H1 (cell line): ENCODE data around the gene POLN. TPM values are rescaled to one million over a fixed set of nuclear protein-coding genes. Genes with fewer than 3 reads are reported as not detected.

Experiments used
- ASH2L ChIP-seq: fragments of 200-600, 300-600 bp; sonication (generic); IDR thresholded peaks from one replicate; pipeline ENCODE4 v1.7.1; 2017; ENCODE audit warnings: low read length
- CBX5 ChIP-seq: fragments of 300-800, 300-1000 bp; sonication (generic); IDR thresholded peaks from 2 replicates; pipeline ENCODE4 v1.7.1; 2016; ENCODE audit warnings: antibody characterized with exemption, low read length, low read depth
- CBX8 ChIP-seq: fragments of 300-800, 300-1000 bp; sonication (generic); IDR thresholded peaks from 2 replicates; pipeline ENCODE4 v1.7.1; 2016; ENCODE audit warnings: low read depth, low read length, borderline replicate concordance
- EZH2 ChIP-seq: fragments of 200-600 bp; sonication (generic); IDR thresholded peaks from 2 replicates; pipeline ENCODE4 v1.7.1; 2012; ENCODE audit warnings: low read depth, mild to moderate bottlenecking, moderate library complexity, low read length, inconsistent platforms; ENCODE audit not compliant: severe bottlenecking
- HDAC2 ChIP-seq, 2 experiments: fragments of 300-600 bp in 1 of 2; sonication (generic) in 1 of 2; IDR thresholded peaks; 2 replicates each; pipeline ENCODE4 v1.6.1; 2011 to 2012; ENCODE audit warnings: low read depth in 2 of 2, low read length in 2 of 2, mild to moderate bottlenecking in 2 of 2, moderate library complexity in 2 of 2, borderline replicate concordance in 1 of 2, inconsistent platforms in 1 of 2
- KDM4A ChIP-seq: IDR thresholded peaks from one replicate; pipeline ENCODE4 v1.7.1; 2012; ENCODE audit warnings: low read depth, mild to moderate bottlenecking, moderate library complexity, low read length, inconsistent platforms; ENCODE audit not compliant: severe bottlenecking
- NRF1 ChIP-seq: IDR thresholded peaks from 2 replicates; pipeline ENCODE4 v1.6.1; 2011; ENCODE audit warnings: mild to moderate bottlenecking, low read depth, low read length, improper control_type of control experiment
- PHF8 ChIP-seq: fragments of 200-600 bp; sonication (generic); conservative IDR thresholded peaks from 2 replicates; pipeline ENCODE4 v1.7.1; 2012; ENCODE audit warnings: low read depth, mild to moderate bottlenecking, inconsistent platforms, low read length, moderate library complexity
- POU5F1 ChIP-seq: IDR thresholded peaks from 2 replicates; pipeline ENCODE4 v1.6.1; 2011; ENCODE audit warnings: low read depth, mild to moderate bottlenecking, low read length, moderate library complexity
- RFX5 ChIP-seq: IDR thresholded peaks from 2 replicates; pipeline ENCODE4 v1.6.1; 2011; ENCODE audit warnings: low read depth, low read length, improper control_type of control experiment, borderline replicate concordance
- TAF1 ChIP-seq: IDR thresholded peaks from 2 replicates; pipeline ENCODE4 v1.6.1; 2011; ENCODE audit warnings: mild to moderate bottlenecking, low read depth, low read length
- TEAD4 ChIP-seq: IDR thresholded peaks from 2 replicates; pipeline ENCODE4 v1.6.1; 2012; ENCODE audit warnings: low read depth, low read length, inconsistent platforms, mixed read lengths
- YY1 ChIP-seq: IDR thresholded peaks from 2 replicates; pipeline ENCODE4 v1.6.1; 2011; ENCODE audit warnings: low read depth, mild to moderate bottlenecking, low read length
- polyA plus RNA-seq, 7 experiments: library from polyadenylated mRNA; depleted of rRNA in 3 of 7; stranded (reverse) in 5 of 7; unstranded in 2 of 7; fragments of >200 nt in 5 of 7; fragments of 200-250 nt in 2 of 7; gene quantifications; 1 replicate in 5 of 7; 2 replicates in 1 of 7; 4 replicates in 1 of 7; pipeline versions ENCODE4 v1.2.1 to v1.2.3, GENCODE V29; 2011 to 2013; ENCODE audit warnings: missing spikeins in 2 of 7, mixed read lengths in 2 of 7
- total RNA-seq: library from RNA; stranded (reverse); fragmentation: NEBNext Ultra II Directional; extraction: Animal tissue kit (Norgen Biotek cat#: 25700); gene quantifications from 2 replicates; pipeline ENCODE4 v1.2.1, GENCODE V29; 2021

POLN gene
- total and polyA plus RNA-seq, 2 of the 8 experiments (the other 6 are each of a cell fraction or from before 2014, with no cell fraction given): 0.98 to 1.5 TPM

GRCh38 chr4:2041239-2042130, 200.4 kb downstream of the POLN start (continued):
- 0 out of 4 replicates have a peak, but pooled peaks of 1 of the 2 experiments have one; percentile 56 for TF ChIP-seq HDAC2 (IDR thresholded peaks at IDR 0.05; ENCODE audit: borderline replicate concordance in 1 of 2, low read depth in 2 of 2, low read length in 2 of 2)
- TF ChIP-seq CBX5: no peak
- TF ChIP-seq YY1: 0 out of 2 replicates have a peak, but pooled peaks have one; percentile 32
- no peak for TF ChIP-seq RFX5
- peak; percentile 87 for TF ChIP-seq NRF1
- peak; percentile 55; the same call in 1 of the 2 replicates for TF ChIP-seq TAF1
- TF ChIP-seq EZH2: peak; percentile 55
- no peak for TF ChIP-seq CBX8
- 0 out of 2 replicates have a peak, but pooled peaks have one; percentile 9 for TF ChIP-seq PHF8
- TF ChIP-seq KDM4A: peak; percentile 85
- peak; percentile 32 for TF ChIP-seq ASH2L
- no peak for TF ChIP-seq TEAD4
- no peak for TF ChIP-seq POU5F1
